ENCODE results near the gene CNTFR.

- TF ChIP-seq CTCF (IDR thresholded peaks at IDR 0.05; ENCODE audit: insufficient read depth, low read length), result no peak
- no peak for TF ChIP-seq POLR2AphosphoS5 (IDR thresholded peaks at IDR 0.05; ENCODE audit: low read depth)
- TF ChIP-seq GABPA (IDR thresholded peaks at IDR 0.05; ENCODE audit: low read depth), result no peak
- no peak for TF ChIP-seq SPI1 (IDR thresholded peaks at IDR 0.05; ENCODE audit: borderline replicate concordance, low read depth)
- TF ChIP-seq REST (IDR thresholded peaks at IDR 0.05; ENCODE audit: insufficient replicate concordance, low read depth), result no peak
Measured at GRCh38 chr9:34606190-34606589, 16.7 kb upstream of the CNTFR start.
